ENCODE data around the gene SCYGR1.
"Not testable (repeated sequence)": the region's sequence is repeated elsewhere in the genome, so short reads cannot be mapped to it uniquely, and the experiment has no call there.

Gene SCYGR1

DNA sequence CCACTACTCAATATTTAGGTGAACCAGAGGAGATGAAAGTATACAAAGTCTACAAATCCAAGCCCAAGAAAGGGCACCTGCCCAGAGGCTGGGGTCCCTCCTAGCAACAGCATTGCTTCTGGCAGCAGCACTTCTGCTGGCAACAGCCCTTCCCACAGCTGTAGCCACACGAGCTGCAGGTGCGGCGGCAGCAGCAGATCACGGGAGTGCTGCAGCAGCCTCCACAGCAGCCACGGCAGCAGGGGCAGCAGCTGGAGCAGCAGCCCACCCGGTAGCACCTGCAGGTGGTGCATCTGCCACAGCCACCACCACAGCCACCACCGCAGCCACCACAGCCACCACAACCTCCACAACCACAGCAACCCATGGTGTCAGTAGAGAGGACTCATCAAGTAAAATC lies at the start of gene SCYGR1:
Gene SCYGR1 (minus strand): TSS at position 367 of the 400 bp plus-strand sequence. CDS start 0 bp downstream, at position 367.
- DNase-seq, result not testable (repeated sequence)

DNA sequence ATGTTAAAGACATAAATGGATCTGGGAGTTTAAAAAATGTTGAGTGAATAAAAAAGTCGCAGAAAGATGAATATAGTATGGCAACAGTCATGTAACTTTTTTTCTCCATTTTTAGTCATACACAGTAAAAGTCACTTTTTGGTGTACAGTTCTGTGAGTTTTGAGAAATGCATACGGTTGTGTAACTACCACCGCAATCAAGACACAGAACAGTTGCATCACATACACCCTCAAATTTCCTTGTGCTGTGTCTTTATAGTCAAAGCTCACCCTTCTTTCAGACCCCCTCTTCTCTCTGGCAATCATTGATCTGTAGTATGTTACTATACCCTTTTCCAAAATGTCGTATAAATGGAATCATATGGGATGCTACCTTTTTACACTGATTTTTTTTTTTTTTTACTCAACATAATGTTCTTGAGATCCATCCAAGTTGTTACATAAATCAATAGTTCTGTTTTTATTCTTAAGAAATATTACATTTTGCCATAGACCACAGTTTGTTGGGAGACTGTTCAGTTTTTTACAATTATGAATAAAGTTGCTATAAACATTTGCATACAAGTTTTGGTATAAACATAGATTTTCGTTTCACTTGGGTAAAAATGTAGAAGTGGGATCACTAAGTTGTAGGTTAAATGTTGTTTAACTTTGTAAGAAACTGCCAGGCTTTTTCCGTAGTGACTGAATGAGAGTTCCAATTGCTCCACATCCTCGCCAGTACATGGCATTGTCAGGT lies 48.9 kb upstream of the SCYGR1 start:
- no peak for DNase-seq

DNA sequence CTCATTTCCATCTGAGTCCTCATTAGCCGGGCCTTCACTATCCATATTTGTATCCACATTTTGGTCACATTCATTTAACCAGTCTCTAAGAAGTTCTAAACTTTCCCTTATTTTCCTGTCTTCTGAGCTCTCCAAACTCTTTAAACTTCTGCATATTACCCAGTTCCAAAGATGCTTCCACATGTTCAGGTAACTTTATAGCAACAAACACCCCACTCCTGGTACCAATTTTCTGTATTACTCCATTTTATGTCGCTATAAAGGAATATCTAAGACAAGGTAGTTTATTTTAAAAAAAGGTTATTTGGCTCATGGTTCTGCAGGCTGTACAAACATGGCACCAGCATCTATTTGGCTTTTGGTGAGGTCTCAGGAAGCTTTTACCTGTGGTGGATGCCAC lies 45.4 kb upstream of the SCYGR1 start:
- no peak for DNase-seq

DNA sequence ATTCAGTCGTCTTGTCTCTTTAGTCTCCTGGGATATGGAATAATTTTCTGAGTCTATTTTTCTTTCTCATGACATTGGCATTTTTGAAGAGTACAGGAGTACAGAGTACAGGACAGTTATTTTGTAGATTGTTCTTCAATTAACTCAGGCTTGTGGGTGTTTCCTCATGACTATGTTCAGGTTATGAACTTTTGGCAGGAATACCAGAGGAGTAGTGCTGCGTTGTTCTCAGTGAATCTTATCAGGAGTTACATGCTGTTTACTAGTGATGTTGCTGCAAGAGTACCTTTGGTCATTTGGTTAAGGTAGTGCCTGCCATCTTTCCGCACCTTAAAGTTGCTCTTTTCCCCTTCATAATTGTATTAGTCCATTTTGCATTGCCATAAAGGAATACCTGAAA lies 42.9 kb upstream of the SCYGR1 start:
- DNase-seq, result no peak

DNA sequence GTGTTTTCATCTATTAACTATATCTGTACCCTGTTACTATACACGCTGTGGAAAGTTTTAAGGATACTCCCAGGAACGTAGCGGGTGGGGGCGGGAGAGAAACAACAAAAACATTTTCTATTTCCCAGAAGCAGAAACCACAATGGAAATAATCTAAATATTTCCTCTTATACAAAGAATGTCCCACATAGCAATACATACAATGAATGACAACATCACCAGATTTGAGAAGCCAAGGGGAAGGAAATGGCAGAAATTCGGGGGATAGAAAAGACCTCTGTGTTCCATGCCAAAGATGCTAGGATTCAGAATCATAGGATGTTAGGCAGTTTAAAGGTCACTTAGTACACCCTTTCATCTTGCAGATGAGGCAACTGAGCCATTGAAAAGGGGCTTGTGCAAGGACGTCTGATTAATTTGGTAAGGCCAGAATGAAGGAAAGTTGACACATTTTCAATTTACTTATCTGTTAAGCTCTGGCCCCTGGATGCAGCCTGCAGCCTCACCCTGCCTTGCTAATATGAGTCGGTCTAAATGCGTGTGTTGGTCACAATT lies 41.1 kb upstream of the SCYGR1 start:
- no peak for DNase-seq

DNA sequence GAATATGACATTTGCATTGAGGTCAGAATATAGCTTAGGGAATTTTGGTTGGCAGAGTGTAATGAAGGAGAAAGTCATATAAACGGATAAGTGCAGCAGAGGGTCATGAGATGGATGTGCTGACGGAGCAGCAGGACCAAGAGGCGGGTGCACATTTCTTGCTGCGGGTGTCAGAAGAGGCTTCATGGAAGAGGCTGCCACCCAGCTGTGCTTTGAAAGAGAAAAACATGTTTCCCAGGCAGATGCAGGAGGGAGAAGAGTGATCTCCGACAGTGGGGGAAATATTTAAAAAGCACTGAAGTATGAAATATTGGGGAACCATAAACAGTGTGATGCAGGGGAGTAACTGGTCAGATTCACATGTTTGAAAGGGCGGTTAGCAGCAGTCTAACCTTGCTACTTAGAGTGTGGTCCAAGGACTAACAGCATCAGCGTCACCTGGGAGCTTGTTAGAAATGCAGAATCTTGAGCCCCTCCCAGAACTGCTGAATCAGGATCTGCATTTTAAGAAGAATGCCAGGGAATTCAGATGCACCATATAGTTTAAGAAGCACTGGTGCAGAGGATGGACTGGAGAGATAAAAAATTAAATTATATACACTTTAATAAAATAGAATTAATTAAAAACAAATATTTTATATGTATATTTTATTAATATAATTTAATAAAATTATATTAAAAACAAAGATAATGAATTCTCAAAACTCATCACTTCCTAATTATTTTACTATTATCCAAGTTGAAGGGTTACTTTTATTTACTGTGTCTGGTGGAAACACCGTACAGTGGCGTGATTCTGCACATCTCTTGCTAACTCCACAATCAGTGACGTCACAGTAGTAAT lies 36.1 kb upstream of the SCYGR1 start:
- DNase-seq, result no peak

DNA sequence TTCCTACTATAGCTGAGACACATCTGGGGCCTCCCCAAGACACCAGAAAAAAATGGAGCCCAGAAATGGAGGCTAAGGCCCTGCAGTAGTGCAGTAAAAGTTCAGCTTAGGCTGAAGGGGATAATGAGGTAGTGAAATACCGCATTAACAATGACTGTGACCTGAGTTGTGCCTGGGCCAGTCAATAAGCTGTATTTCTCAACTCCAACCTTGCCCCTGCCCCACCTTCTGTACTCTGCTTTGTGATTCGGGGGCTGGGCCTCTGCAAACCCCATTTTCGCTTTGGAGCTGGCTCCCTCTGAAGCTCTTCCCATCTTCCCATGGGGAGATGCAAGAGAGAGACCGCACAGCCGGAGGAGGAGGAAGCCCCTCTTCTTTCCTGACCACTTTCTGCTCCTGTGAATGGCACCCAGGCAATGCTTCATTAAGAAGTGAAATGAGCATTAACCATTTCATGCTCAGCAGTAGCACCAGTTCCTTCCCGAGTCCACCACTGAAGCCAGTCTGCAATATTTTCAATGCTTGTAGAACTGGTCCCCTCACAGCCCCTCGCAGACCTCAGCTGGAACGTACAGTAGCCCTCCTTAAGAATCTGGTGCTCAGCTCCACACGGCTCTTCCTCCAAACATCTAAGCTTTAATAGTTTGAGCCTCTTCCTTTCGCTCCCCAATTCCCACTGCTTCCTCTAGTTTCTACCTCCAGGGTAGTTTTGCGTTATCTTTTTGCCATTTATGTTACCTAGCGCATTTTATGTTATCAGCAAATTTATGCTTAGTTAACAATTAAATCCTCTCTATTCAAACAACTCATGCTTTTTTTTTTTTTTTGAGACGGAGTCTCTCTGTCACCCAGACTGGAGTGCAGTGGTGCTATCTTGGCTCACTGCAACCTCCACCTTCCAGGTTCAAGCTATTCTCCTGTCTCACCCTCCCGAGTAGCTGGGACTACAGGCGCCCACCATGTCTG lies 32.6 kb upstream of the SCYGR1 start:
- DNase-seq, result no peak

- DNase-seq, result no peak
These were observed 29.0 kb upstream of the SCYGR1 start for GRCh38 chr2:227416701-227417100.

DNA sequence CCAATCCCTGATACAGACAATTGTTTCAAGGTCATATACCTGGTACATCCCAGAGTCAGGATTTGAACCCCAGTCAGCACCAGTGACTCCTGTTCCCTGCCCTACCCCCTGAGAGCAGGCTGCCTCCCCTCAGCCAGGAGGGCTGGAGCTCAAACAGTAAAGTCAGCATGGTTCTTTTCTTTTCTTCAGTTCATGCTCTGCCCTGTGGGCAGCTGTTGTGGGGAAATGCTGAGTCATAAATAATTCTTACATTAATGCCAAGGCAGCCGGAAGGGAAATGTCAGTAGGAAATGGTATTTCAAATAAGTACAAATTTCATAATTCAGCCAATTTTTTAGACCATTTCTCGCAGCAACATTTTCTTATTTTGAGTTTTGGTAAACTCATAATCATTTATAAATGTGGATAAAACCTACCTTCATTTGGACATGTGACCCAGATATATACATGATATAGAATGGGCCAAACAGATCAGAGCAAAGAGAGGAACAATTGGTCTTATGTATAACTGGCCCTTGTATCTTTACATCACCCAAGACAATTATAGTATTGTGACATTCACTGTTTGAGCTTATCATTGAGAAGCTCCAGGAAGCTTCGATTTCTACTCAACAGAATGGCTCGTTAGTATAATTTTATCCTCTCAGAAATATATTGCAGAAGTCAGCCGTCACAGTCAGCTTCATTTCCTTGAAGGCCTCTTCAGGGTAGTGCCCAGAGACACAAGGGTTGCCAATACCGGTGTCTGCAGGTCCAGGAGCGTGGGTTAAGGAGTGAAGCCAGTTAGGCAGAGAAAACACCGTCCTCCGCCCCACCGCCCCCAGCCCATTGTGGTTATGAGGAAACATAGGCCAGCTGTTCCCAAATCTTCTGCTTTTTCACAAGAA lies 28.0 kb upstream of the SCYGR1 start:
- DNase-seq, result no peak

DNA sequence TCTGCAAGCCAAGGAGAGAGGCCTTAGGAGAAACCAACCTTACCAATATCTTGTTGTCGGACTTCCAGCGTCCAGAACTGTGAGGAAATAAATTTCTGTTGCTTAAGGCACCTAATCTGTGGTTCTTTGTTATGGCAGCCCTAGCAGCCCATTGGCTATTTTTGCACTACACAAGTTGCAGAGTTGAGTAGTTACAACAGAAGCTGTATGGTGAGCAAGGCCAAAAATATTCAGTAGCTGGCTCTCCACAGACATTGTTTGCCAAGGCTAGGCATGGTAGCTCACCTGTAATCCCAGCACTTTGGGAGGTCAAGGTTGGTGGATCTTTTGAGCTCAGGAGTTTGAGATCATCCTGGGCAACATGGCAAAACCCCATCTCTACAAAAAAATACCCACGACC lies 27.1 kb upstream of the SCYGR1 start:
- DNase-seq, result no peak

DNA sequence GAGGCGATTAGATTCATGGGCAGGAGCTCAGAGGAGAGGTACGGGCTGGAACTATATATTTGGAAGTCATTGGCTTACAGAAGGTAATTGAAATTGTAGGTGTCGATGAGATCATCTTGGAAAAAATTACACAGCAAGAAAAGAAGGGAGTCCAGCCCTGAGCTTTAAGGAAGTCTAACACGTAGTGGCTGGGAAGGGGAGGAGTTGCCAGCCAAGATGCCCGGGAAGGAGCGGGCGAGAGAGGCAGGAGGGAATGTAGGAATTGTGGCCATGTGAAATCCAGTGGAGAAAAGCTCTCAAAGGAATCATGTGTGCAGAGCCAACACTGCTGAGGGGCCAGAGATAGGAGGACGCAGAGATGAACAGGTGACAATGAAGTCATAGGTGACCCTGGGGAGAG lies 25.6 kb upstream of the SCYGR1 start:
- no peak for DNase-seq

GRCh38 chr2:227412877-227413276 lies 25.1 kb upstream of the SCYGR1 start:
- DNase-seq, result no peak

DNA sequence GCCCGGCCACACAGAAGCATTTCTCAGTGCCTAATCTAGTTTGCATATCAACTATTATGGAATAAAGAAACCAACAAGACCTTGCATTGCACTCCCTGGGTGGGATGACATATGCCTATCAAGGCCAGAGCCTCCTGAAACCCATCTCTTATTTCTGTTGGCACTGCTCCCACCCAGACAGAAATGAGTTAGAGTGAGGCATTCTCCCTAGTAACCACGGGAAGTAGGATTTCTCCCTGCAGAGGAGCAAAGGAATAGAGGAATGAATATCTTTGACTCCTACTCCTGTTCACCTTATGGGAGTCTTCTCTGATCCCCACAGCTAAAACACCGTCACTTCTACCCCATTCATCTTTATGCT lies 24.2 kb upstream of the SCYGR1 start:
- DNase-seq, result no peak

DNA sequence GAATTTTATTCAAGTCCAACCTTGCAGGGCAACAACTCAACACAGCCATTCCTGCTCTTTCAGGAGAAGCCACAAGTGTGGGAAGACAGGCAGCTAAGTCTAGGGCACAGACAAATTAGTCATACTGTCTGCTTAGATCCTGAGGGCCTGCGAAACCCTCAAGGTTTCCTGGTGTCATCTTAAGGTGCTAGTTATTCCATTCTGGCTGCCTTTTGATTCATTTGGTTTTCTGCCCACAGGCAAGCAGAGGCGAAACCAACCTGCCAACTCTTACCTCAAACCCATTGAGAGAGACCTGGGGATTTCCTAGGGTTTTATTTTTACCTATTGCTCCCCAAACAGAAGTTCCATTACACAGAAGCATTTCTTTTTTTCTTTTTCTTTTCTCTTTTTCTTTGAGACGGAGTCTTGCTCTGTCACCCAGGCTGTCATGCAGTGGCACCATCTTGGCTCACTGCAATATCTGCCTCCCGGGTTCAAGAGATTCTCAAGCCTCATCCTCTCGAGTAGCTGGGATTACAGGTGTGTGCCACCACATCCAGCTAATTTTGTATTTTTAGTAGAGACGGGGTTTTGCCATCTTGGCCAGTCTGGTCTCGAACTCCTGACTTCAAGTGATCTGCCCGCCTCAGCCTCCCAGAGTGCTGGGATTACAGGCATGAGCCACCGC lies 23.7 kb upstream of the SCYGR1 start:
- DNase-seq, result peak; percentile 32 to 51

- DNase-seq, result no peak
These were observed 22.4 kb upstream of the SCYGR1 start for GRCh38 chr2:227410191-227410590.

GRCh38 chr2:227407591-227408151 lies 19.9 kb upstream of the SCYGR1 start:
- DNase-seq, result no peak

- no peak for DNase-seq
These were observed 18.7 kb upstream of the SCYGR1 start for GRCh38 chr2:227406177-227407031.

DNA sequence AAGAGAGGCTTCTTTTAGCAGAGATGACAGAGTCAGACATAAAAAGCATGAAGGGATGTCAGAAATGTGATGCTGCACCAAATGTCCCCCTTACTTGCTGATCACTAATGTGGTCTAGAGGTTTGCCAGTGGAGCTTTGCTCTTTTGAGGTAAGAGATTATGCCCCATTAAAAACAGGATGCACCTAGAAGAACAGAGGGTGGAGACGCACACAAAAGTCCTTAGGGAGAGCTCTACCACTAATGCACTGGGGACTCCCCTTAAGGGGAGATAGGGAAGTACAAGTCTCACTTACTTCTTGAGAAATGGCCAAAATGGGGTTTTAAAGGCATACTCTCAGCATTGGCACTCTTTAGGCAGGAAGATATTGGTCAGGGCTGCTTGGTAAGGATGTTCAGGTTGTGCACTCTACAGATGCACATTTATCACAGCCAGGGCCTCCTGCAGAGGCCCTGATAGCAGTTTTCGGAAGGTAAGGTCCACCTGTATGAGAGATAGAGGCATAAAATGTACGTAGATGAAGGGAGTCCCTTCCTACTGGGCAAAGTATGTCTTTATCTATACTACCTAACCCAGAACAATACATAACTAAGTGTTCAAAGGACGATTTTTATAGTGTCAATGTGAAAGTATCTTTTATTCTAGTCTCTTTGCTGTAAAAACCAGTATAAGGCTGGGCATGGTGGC lies 17.0 kb upstream of the SCYGR1 start:
- DNase-seq, result no peak

GRCh38 chr2:227402959-227403358 lies 15.2 kb upstream of the SCYGR1 start:
- no peak for DNase-seq

All from stimulated activated CD4-positive, alpha-beta T cell treated with anti-CD3 and anti-CD28 coated beads, Interleukin-2, amount 100 ng/mL, for 48 hours (primary cell).